Measurements from ENCODE around the gene RASA3. TPM values are rescaled to one million over a fixed set of nuclear protein-coding genes. Genes with fewer than 3 reads are reported as not detected.

The RASA3 gene
- total RNA-seq, 2 experiments from 2014 or later: 97.2 to 99.3 TPM

GRCh38 chr13:114144606-114145244 is 12.3 kb upstream of the RASA3 start:
- no peak for DNase-seq
- Mint-ChIP-seq H3K36me3 (ENCODE audit: low read depth) (peaks cover 19% of the 10 kb centered on the region), H3K27me3 (no peaks in the 10 kb centered on the region), H3K4me3 (no peak overlapping the region), H3K4me1 (peaks cover 49% of the 10 kb centered on the region), H3K27ac (peak overlapping the region; percentile 45), H3K9me3 (no peaks in the 10 kb centered on the region)
- CTCF ChIA-PET: interaction anchor here (0.9 to 1.2 kb wide), 2 partner anchors 14 to 17 kb away, joined by 3 read pairs; no protein-coding TSS in a partner anchor
- POLR2A ChIA-PET: interaction anchor here (0.8 to 5.4 kb wide), 7 partner anchors 10 to 137 kb away, joined by 3 to 166 read pairs (median 3); partner anchors contain the start of genes RASA3 and UPF3A

GRCh38 chr13:114143806-114144605 is 11.6 kb upstream of the RASA3 start:
- H3K9me3 Mint-ChIP-seq: no peaks in the 10 kb centered on the region
- peaks cover 19% of the 10 kb centered on the region for H3K36me3 Mint-ChIP-seq (ENCODE audit: low read depth)
- peak overlapping the region; percentile 45 for H3K27ac Mint-ChIP-seq
- ChIA-PET CTCF (interaction anchor here (0.7 to 1.2 kb wide), 3 partner anchors 13 to 94 kb away, joined by 3 read pairs; no protein-coding TSS in a partner anchor), POLR2A (interaction anchor here (0.7 to 5.4 kb wide), 9 partner anchors 10 to 77 kb away, joined by 3 to 166 read pairs (median 5); partner anchors contain the start of gene RASA3)
- H3K4me3 Mint-ChIP-seq: no peak overlapping the region
- peak; percentile 47 for DNase-seq
- no peaks in the 10 kb centered on the region for H3K27me3 Mint-ChIP-seq
- H3K4me1 Mint-ChIP-seq: peaks cover 41% of the 10 kb centered on the region

GRCh38 chr13:114142640-114143490 is 10.4 kb upstream of the RASA3 start:
- peaks cover 17% of the 10 kb centered on the region for H3K36me3 Mint-ChIP-seq (ENCODE audit: low read depth)
- CTCF ChIA-PET: interaction anchor here (0.7 to 1.4 kb wide), 5 partner anchors 12 to 95 kb away, joined by 3 to 10 read pairs (median 4); no protein-coding TSS in a partner anchor
- peaks cover 32% of the 10 kb centered on the region for H3K4me1 Mint-ChIP-seq
- H3K27ac Mint-ChIP-seq: no peak overlapping the region
- peaks cover under 1% of the 10 kb centered on the region for H3K9me3 Mint-ChIP-seq
- no peak overlapping the region for H3K4me3 Mint-ChIP-seq
- POLR2A ChIA-PET: interaction anchor here (0.7 to 5.4 kb wide), 21 partner anchors 9 to 171 kb away, joined by 3 to 166 read pairs (median 5); partner anchors contain the start of gene RASA3
- no peaks in the 10 kb centered on the region for H3K27me3 Mint-ChIP-seq
- peak; percentile 92 for DNase-seq

- peaks cover 2% of the 10 kb centered on the region for H3K27me3 Mint-ChIP-seq
- no peak overlapping the region for H3K27ac Mint-ChIP-seq
- no peak overlapping the region for H3K4me3 Mint-ChIP-seq
- no peak for DNase-seq
- H3K4me1 Mint-ChIP-seq: peaks cover 35% of the 10 kb centered on the region
- ChIA-PET CTCF (interaction anchor here (1.1 to 1.4 kb wide), 2 partner anchors 12 to 15 kb away, joined by 4 to 10 read pairs; no protein-coding TSS in a partner anchor), POLR2A (interaction anchor here (0.9 to 5.4 kb wide), 14 partner anchors 8 to 126 kb away, joined by 3 to 166 read pairs (median 6); partner anchors contain the start of gene RASA3)
- H3K36me3 Mint-ChIP-seq (ENCODE audit: low read depth): peaks cover 18% of the 10 kb centered on the region
- peaks cover 2% of the 10 kb centered on the region for H3K9me3 Mint-ChIP-seq
Measured at GRCh38 chr13:114142137-114142550, 9.7 kb upstream of the RASA3 start.

GRCh38 chr13:114141261-114141996 is 9.0 kb upstream of the RASA3 start:
- no peak for DNase-seq
- ChIA-PET POLR2A (interaction anchor here (0.9 to 5.4 kb wide), 12 partner anchors 9 to 128 kb away, joined by 3 to 166 read pairs (median 10); partner anchors contain the start of gene RASA3), CTCF (interaction anchor here (0.8 to 1.5 kb wide), 2 partner anchors 23 to 30 kb away, joined by 3 to 5 read pairs; no protein-coding TSS in a partner anchor)
- Mint-ChIP-seq H3K9me3 (peaks cover 2% of the 10 kb centered on the region), H3K27me3 (peaks cover 4% of the 10 kb centered on the region), H3K4me3 (no peak overlapping the region), H3K36me3 (ENCODE audit: low read depth) (peaks cover 13% of the 10 kb centered on the region), H3K27ac (no peak overlapping the region), H3K4me1 (peaks cover 28% of the 10 kb centered on the region)

- Mint-ChIP-seq H3K36me3 (ENCODE audit: low read depth) (peaks cover 8% of the 10 kb centered on the region), H3K9me3 (peaks cover 2% of the 10 kb centered on the region), H3K4me1 (peaks cover 23% of the 10 kb centered on the region), H3K4me3 (no peak overlapping the region), H3K27ac (no peak overlapping the region), H3K27me3 (peaks cover 5% of the 10 kb centered on the region)
- DNase-seq: peak; percentile 67
- CTCF ChIA-PET: interaction anchor here (0.8 to 1.5 kb wide), 7 partner anchors 8 to 86 kb away, joined by 3 to 6 read pairs (median 5); no protein-coding TSS in a partner anchor
- POLR2A ChIA-PET: interaction anchor here (0.8 to 2.0 kb wide), 14 partner anchors 7 to 174 kb away, joined by 3 to 81 read pairs (median 6); partner anchors contain the start of genes RASA3 and UPF3A
Measured at GRCh38 chr13:114140906-114141250, 8.5 kb upstream of the RASA3 start.

GRCh38 chr13:114140131-114140905 is 7.9 kb upstream of the RASA3 start:
- DNase-seq: peak; percentile 35
- Mint-ChIP-seq H3K36me3 (ENCODE audit: low read depth) (peaks cover 6% of the 10 kb centered on the region), H3K4me3 (no peak overlapping the region), H3K9me3 (peaks cover 2% of the 10 kb centered on the region), H3K27ac (no peak overlapping the region), H3K27me3 (peaks cover 5% of the 10 kb centered on the region), H3K4me1 (peaks cover 17% of the 10 kb centered on the region)
- ChIA-PET CTCF (interaction anchor here (0.6 to 1.5 kb wide), 8 partner anchors 8 to 181 kb away, joined by 3 to 6 read pairs (median 5); no protein-coding TSS in a partner anchor), POLR2A (interaction anchor here (0.7 to 2.0 kb wide), 16 partner anchors 8 to 175 kb away, joined by 3 to 81 read pairs (median 5); partner anchors contain the start of genes RASA3 and UPF3A)

- ChIA-PET CTCF (no interaction called here), POLR2A (interaction anchor here (1.2 kb wide), 1 partner anchor 12 kb away, joined by 4 read pairs; no protein-coding TSS in a partner anchor)
- peaks cover 26% of the 10 kb centered on the region for H3K4me1 Mint-ChIP-seq
- H3K27me3 Mint-ChIP-seq: peaks cover 10% of the 10 kb centered on the region
- H3K9me3 Mint-ChIP-seq: peaks cover 2% of the 10 kb centered on the region
- no peak for DNase-seq
- no peak overlapping the region for H3K4me3 Mint-ChIP-seq
- H3K27ac Mint-ChIP-seq: no peak overlapping the region
- peaks cover 9% of the 10 kb centered on the region for H3K36me3 Mint-ChIP-seq (ENCODE audit: low read depth)
Measured at GRCh38 chr13:114136576-114136975, 4.2 kb upstream of the RASA3 start.

GRCh38 chr13:114135731-114136171 is 3.3 kb upstream of the RASA3 start:
- Mint-ChIP-seq H3K4me3 (no peak overlapping the region), H3K27me3 (peaks cover 10% of the 10 kb centered on the region), H3K36me3 (ENCODE audit: low read depth) (peaks cover 18% of the 10 kb centered on the region), H3K9me3 (peaks cover 2% of the 10 kb centered on the region), H3K27ac (no peak overlapping the region), H3K4me1 (peaks cover 34% of the 10 kb centered on the region)
- ChIA-PET POLR2A (interaction anchor here (0.8 to 1.7 kb wide), 4 partner anchors 10 to 45 kb away, joined by 3 to 6 read pairs (median 4); no protein-coding TSS in a partner anchor), CTCF (interaction anchor here (1.4 kb wide), 1 partner anchor 11 kb away, joined by 3 read pairs; no protein-coding TSS in a partner anchor)
- DNase-seq: no peak

- Mint-ChIP-seq H3K36me3 (ENCODE audit: low read depth) (peaks cover 21% of the 10 kb centered on the region), H3K4me1 (peaks cover 41% of the 10 kb centered on the region), H3K27ac (peak overlapping the region; percentile 59), H3K27me3 (peaks cover 10% of the 10 kb centered on the region), H3K9me3 (peaks cover 2% of the 10 kb centered on the region), H3K4me3 (no peak overlapping the region)
- CTCF ChIA-PET: interaction anchor here (1.0 to 1.4 kb wide), 2 partner anchors 11 to 27 kb away, joined by 3 read pairs; no protein-coding TSS in a partner anchor
- POLR2A ChIA-PET: interaction anchor here (0.7 to 1.7 kb wide), 8 partner anchors 8 to 90 kb away, joined by 3 to 6 read pairs (median 3); no protein-coding TSS in a partner anchor
- no peak for DNase-seq
Measured at GRCh38 chr13:114134944-114135610, 2.7 kb upstream of the RASA3 start.

Data from activated CD4-positive, alpha-beta memory T cell treated with anti-CD3 and anti-CD28 coated beads, Interleukin-2, amount 10 ng/mL, durations not matched to agents 7 days and 5 days (primary cell).